ENCODE measurements around the gene NDUFAF2.

NDUFAF2 gene

GRCh38 chr5:61137835-61138234 is 192.8 kb downstream of the NDUFAF2 start:
- DNase-seq: no peak

GRCh38 chr5:61139094-61139873 is 194.3 kb downstream of the NDUFAF2 start:
- no peak for DNase-seq

GRCh38 chr5:61139931-61140330 is 194.9 kb downstream of the NDUFAF2 start:
- DNase-seq: no peak

GRCh38 chr5:61141801-61142200 is 196.8 kb downstream of the NDUFAF2 start:
- DNase-seq: no peak

- DNase-seq: no peak
Observed at GRCh38 chr5:61142391-61142790, 197.4 kb downstream of the NDUFAF2 start.

- DNase-seq: no peak
Observed at GRCh38 chr5:61142811-61143210, 197.8 kb downstream of the NDUFAF2 start.

GRCh38 chr5:61148515-61148914 is 203.5 kb downstream of the NDUFAF2 start:
- DNase-seq: no peak

GRCh38 chr5:61151893-61152292 is 206.9 kb downstream of the NDUFAF2 start:
- DNase-seq: no peak

- DNase-seq: no peak
Observed at GRCh38 chr5:61159070-61159469, 214.1 kb downstream of the NDUFAF2 start.

GRCh38 chr5:61159836-61160235 is 214.8 kb downstream of the NDUFAF2 start:
- DNase-seq: no peak

- DNase-seq: no peak
Observed at GRCh38 chr5:61160497-61160896, 215.5 kb downstream of the NDUFAF2 start.

GRCh38 chr5:61162010-61162831 is 217.2 kb downstream of the NDUFAF2 start, which contains the start of gene SMIM15:
SMIM15 (minus strand) TSS chr5:61162468; CDS start chr5:61160171, 2,297 bp downstream.
- peak; percentile 47 for DNase-seq

GRCh38 chr5:61162832-61163567 is 218.0 kb downstream of the NDUFAF2 start:
- DNase-seq: peak; percentile 22

- DNase-seq: no peak
Observed at GRCh38 chr5:61163905-61164304, 218.9 kb downstream of the NDUFAF2 start.

GRCh38 chr5:61167382-61167781 is 222.4 kb downstream of the NDUFAF2 start:
- DNase-seq: peak; percentile 2

- DNase-seq: no peak
Observed at GRCh38 chr5:61168951-61169350, 223.9 kb downstream of the NDUFAF2 start.

GRCh38 chr5:61171479-61171878 is 226.5 kb downstream of the NDUFAF2 start:
- DNase-seq: no peak

- DNase-seq: no peak
Observed at GRCh38 chr5:61176631-61177030, 231.6 kb downstream of the NDUFAF2 start.

GRCh38 chr5:61177070-61177469 is 232.1 kb downstream of the NDUFAF2 start:
- no peak for DNase-seq

GRCh38 chr5:61177716-61178115 is 232.7 kb downstream of the NDUFAF2 start:
- no peak for DNase-seq

GRCh38 chr5:61178702-61179101 is 233.7 kb downstream of the NDUFAF2 start:
- no peak for DNase-seq

- no peak for DNase-seq
Observed at GRCh38 chr5:61180886-61181285, 235.9 kb downstream of the NDUFAF2 start.

- DNase-seq: no peak
Observed at GRCh38 chr5:61182449-61182848, 237.4 kb downstream of the NDUFAF2 start.

All from DMS79 treated with DMSO at 0.1 percent for 48 hours (cell line).